EL (cell line): Measurements from ENCODE around the gene BMAL1.

Source experiments
- DNase-seq: peaks from one replicate; pipeline ENCODE4 v3.0.0-alpha.2; 2016

Gene BMAL1

GRCh38 chr11:13347901-13348300, 70.3 kb downstream of the BMAL1 start:
- no peak for DNase-seq

- DNase-seq, result no peak
These were observed 70.7 kb downstream of the BMAL1 start for GRCh38 chr11:13348305-13348704.

- DNase-seq, result no peak
These were observed 71.5 kb downstream of the BMAL1 start for GRCh38 chr11:13349046-13349445.

- DNase-seq, result no peak
These were observed 72.0 kb downstream of the BMAL1 start for GRCh38 chr11:13349581-13349980.

DNA sequence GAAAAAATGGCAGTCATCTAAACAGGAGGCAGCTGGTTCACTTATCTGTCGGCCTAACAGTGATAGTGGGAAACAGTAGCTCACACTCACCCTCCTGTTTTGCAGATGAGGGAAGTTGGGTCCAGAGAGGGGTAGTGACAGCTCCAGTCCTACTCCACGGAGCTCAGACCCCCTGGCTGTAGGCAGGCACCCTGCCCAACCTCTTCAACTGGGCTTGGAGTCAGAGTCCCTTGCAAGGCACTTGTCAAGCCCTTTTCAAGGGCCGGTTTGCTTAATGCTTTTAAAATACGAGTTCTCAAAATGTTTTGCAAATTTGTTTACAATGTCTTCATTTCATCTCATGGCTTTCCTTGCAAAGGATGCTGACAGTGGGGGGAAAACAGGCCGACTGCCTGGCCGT, 75.1 kb downstream of the BMAL1 start:
- DNase-seq, result no peak

DNA sequence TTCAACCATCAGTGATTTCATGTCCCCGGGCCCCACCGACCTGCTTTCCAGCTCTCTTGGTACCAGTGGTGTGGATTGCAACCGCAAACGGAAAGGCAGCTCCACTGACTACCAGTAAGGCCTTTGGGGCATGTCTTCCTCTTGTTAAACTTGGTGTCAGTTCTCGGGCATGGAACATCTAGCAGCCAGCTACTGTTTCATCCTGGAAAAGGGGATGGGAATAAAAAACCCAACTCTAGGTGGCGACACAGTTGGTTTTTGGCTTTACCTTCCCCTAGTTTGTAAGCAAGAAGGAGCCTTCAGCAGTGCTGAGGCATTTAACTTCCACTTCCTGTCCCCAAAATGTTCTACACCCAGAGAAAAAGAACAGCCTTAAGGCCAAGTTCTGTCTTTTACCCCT, 76.7 kb downstream of the BMAL1 start:
- DNase-seq, result peak; percentile 48

DNA sequence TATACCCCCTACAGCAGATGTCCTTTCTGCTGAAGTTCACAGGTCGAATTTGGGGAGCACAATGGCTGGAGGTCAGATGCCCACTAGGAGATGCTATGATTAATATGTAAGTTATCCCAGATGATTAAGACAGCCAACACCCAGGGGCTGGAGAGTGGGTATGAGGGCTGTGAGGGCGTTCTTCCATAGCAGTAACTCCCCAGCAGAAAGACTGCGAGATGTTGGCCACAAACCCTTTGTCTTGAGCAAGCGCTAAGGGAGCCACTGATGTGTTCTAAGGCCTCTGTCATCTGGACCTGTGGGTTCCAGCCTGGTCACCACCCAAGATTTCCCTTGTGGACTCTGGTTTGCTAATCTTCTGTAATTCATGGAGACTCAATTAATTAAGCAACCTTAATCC, 77.6 kb downstream of the BMAL1 start:
- DNase-seq, result no peak

GRCh38 chr11:13357232-13357631, 79.6 kb downstream of the BMAL1 start:
- no peak for DNase-seq

- peak; percentile 56 for DNase-seq
These were observed 81.1 kb downstream of the BMAL1 start for GRCh38 chr11:13358596-13359270.

DNA sequence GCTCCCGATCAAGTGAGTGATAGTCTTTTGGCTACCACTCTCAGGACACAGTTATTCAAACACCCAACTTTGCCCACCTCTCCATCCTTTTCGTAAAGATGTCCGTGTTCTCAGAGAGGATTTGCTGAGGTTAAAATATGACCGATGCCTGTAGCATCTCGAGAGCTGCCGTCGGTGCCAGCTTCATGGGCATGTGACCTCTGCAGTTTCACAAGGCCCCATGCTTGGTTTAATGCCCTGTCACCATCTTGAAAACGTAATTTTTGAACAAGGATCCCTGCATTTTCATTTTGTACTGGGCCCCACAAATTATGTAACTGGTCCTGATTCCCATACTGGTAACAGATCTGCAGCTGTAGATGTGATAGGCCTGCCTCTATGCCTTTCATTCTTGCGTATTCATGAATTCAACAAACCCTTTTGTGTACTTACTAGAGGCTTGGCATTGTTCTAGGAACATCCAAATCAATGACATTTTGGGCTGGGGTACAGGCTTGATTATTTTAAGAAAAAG, 85.1 kb downstream of the BMAL1 start:
- DNase-seq, result no peak

- DNase-seq, result no peak
These were observed 86.8 kb downstream of the BMAL1 start for GRCh38 chr11:13364388-13364787.

GRCh38 chr11:13366266-13367026, 88.9 kb downstream of the BMAL1 start:
- DNase-seq, result no peak

DNA sequence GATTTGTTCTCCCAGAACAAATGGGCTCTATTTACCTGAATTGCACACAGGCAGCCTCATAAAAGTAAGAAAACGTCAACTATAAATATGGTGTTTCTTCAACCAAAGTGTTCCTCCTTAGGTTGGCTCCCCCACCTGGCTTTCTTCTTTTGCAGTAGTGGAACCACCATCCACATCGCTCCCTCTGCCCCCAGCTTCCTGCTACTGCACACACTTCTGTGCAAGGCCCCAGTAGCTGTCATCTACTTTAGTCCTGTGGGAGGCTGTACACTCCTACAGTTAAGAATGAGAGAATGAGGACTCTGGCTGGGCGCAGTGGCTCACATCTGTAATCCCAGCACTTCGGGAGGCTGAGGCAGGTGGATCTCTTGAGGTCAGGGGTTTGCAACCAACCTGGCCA, 89.5 kb downstream of the BMAL1 start:
- no peak for DNase-seq

DNA sequence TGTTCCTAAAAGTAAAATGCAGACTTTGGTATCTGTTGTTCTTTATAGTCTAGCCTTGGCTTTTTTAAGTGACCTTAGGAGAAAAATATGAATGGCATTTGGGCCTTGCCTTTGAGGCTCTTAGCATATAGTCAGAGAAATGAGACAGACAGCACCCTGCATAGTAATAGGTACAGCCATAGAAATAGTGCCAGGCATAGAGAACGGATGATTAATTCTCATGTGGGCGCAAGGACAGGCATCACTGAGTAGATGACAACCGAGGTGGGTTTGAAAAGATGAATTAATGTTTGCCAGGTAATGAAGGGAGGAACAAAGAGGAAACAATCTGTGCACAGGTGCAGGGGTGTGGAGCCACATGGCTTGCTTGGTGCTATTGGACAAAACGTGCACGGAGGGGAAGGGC, 90.5 kb downstream of the BMAL1 start:
- DNase-seq, result peak; percentile 82

- DNase-seq, result no peak
These were observed 95.6 kb downstream of the BMAL1 start for GRCh38 chr11:13373216-13373615.

GRCh38 chr11:13375798-13376197, 98.2 kb downstream of the BMAL1 start:
- DNase-seq, result no peak

DNA sequence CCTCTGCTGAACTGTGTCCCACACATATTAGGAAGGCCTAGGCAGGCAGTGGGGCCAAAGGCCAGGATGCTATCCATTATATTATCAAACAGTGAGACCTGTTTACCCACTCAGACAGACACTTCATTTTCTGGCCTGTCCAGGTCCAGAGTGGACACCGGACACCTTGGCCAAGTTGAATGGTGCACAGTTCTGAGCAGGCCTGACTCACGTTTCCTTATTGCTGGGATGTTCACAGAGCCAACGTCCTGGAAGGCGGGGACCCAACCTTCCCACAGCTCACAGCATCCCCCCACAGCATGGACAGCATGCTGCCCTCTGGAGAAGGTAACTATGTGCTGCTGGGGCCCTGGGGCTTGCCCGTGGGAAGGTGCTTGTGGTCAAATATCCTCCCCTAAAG, 98.8 kb downstream of the BMAL1 start:
- no peak for DNase-seq

- DNase-seq, result no peak
These were observed 99.2 kb downstream of the BMAL1 start for GRCh38 chr11:13376838-13377237.

DNA sequence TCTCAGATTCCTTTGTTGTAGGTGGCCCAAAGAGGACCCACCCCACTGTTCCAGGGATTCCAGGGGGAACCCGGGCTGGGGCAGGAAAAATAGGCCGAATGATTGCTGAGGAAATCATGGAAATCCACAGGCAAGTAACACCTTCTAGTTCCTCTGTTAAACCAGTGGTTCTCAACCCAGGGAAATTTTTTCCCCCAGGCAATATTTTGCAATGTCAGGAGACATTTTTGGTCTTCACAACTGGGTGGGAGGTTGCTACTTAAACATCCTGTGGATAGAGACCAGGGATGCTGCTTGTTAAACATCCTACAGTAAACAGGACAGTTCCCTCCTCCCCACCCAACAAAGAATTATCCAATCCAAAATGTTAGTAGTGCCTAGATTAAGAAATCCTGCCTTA, 100.7 kb downstream of the BMAL1 start:
- DNase-seq, result peak; percentile 25

GRCh38 chr11:13380731-13381130, 103.1 kb downstream of the BMAL1 start:
- no peak for DNase-seq

DNA sequence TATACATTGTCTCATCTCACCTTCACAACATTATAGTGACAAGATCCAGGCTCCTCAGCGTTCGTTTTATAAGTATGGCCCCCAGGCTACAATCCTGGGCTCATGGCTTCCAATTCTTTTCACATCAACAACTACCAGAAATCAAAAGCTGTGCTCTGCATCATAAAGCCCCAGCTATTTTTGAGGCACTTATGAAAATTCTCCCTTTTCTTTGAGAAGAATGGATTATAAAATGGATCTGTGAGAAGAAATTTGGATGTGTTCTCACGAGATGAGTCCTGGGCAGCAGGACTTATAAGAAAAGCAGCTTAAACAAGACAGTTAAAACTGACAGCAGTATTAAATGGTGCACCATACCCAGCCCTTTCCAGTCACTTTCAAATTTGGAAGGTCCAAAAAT, 105.2 kb downstream of the BMAL1 start:
- no peak for DNase-seq

- peak; percentile 53 for DNase-seq
These were observed 107.5 kb downstream of the BMAL1 start for GRCh38 chr11:13384908-13385640.

DNA sequence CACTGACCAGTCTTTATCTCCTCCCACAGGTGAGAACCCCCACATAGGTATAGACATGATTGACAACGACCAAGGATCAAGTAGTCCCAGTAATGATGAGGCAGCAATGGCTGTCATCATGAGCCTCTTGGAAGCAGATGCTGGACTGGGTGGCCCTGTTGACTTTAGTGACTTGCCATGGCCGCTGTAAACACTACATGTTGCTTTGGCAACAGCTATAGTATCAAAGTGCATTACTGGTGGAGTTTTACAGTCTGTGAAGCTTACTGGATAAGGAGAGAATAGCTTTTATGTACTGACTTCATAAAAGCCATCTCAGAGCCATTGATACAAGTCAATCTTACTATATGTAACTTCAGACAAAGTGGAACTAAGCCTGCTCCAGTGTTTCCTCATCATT, 109.0 kb downstream of the BMAL1 start:
- no peak for DNase-seq

DNA sequence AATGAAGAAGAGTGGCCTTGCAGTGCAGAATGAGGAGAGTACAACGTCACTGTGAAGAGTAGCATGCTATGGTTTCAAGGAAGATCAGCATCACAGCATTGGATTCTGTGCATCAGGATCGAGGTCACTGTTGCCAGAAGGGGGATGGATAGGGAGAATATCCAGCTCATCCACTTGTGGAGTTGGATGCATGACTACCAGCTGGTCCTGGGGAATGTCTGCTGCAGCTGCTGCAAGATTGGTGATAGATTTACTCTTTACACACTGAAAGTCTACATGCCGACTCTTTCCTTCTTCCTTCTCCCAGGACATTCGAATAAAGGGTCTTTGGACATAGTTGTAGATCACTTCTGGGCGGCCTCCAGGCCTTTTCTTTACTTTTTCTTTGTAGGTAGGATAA, 111.2 kb downstream of the BMAL1 start:
- DNase-seq, result no peak
